DMS153 treated with DMSO at 0.1 percent for 48 hours (cell line): Measurements from ENCODE around the gene SMLR1.
"Not testable (repeated sequence)": the region's sequence is repeated elsewhere in the genome, so short reads cannot be mapped to it uniquely, and the experiment has no call there.

ENCODE experiments used
- DNase-seq: peaks from one replicate; lab custom pipeline; 2025; ENCODE audit not compliant: unreplicated experiment; lab: John Stamatoyannopoulos, UW

The SMLR1 gene

GRCh38 chr6:130827247-130828149, at the start of gene SMLR1:
TSS of gene SMLR1 (plus strand) at chr6:130827406. CDS start at chr6:130827414, 8 bp downstream.
- no peak for DNase-seq

GRCh38 chr6:130778946-130779657, 48.1 kb upstream of the SMLR1 start:
- no peak for DNase-seq

- DNase-seq, result no peak
Measured at GRCh38 chr6:130779658-130780033, 47.6 kb upstream of the SMLR1 start.

GRCh38 chr6:130780122-130780521, 47.1 kb upstream of the SMLR1 start:
- no peak for DNase-seq

GRCh38 chr6:130781557-130781956, 45.6 kb upstream of the SMLR1 start:
- no peak for DNase-seq

GRCh38 chr6:130783416-130784107, 43.6 kb upstream of the SMLR1 start:
- no peak for DNase-seq

- no peak for DNase-seq
Measured at GRCh38 chr6:130787726-130788500, 39.3 kb upstream of the SMLR1 start.

- DNase-seq, result no peak
Measured at GRCh38 chr6:130788954-130789353, 38.3 kb upstream of the SMLR1 start.

- no peak for DNase-seq
Measured at GRCh38 chr6:130794010-130794697, 33.1 kb upstream of the SMLR1 start.

- no peak for DNase-seq
Measured at GRCh38 chr6:130794738-130795137, 32.5 kb upstream of the SMLR1 start.

GRCh38 chr6:130796313-130796905, 30.8 kb upstream of the SMLR1 start:
- no peak for DNase-seq

- DNase-seq, result no peak
Measured at GRCh38 chr6:130797061-130797460, 30.1 kb upstream of the SMLR1 start.

- DNase-seq, result not testable (repeated sequence)
Measured at GRCh38 chr6:130801368-130801767, 25.8 kb upstream of the SMLR1 start.

- no peak for DNase-seq
Measured at GRCh38 chr6:130810307-130811030, 16.7 kb upstream of the SMLR1 start.

- DNase-seq, result no peak
Measured at GRCh38 chr6:130811932-130812331, 15.3 kb upstream of the SMLR1 start.

GRCh38 chr6:130814506-130814905, 12.7 kb upstream of the SMLR1 start:
- DNase-seq, result no peak

GRCh38 chr6:130815200-130816071, 11.8 kb upstream of the SMLR1 start:
- no peak for DNase-seq

- DNase-seq, result no peak
Measured at GRCh38 chr6:130822736-130823135, 4.5 kb upstream of the SMLR1 start.
